IMR-90 (cell line): ENCODE results near the gene RDH13.

Source experiments
- CTCF ChIP-seq: conservative IDR thresholded peaks from 2 replicates; pipeline ENCODE4 v1.5.1; 2012; ENCODE audit warnings: mild to moderate bottlenecking, low read depth, low read length, improper control_type of control experiment
- MXI1 ChIP-seq: IDR thresholded peaks from 2 replicates; pipeline ENCODE4 v1.6.1; 2012; ENCODE audit warnings: low read depth, mild to moderate bottlenecking, low read length, moderate library complexity, borderline replicate concordance
- POLR2A ChIP-seq: IDR thresholded peaks from 2 replicates; pipeline ENCODE4 v1.6.1; 2012; ENCODE audit warnings: mild to moderate bottlenecking, low read depth, low read length

GRCh38 chr19:55031178-55031577 lies 31.8 kb downstream of the RDH13 start:
- TF ChIP-seq CTCF (no peak), POLR2A (no peak), MXI1 (no peak)
